GM18861 (cell line): ENCODE data around the gene EGFL8.

Experiments
- ATAC-seq: cut with Tn5 transposase; IDR thresholded peaks from one replicate; pipeline ENCODE4 v1.9.1; 2021; ENCODE audit not compliant: unreplicated experiment

The EGFL8 gene

DNA sequence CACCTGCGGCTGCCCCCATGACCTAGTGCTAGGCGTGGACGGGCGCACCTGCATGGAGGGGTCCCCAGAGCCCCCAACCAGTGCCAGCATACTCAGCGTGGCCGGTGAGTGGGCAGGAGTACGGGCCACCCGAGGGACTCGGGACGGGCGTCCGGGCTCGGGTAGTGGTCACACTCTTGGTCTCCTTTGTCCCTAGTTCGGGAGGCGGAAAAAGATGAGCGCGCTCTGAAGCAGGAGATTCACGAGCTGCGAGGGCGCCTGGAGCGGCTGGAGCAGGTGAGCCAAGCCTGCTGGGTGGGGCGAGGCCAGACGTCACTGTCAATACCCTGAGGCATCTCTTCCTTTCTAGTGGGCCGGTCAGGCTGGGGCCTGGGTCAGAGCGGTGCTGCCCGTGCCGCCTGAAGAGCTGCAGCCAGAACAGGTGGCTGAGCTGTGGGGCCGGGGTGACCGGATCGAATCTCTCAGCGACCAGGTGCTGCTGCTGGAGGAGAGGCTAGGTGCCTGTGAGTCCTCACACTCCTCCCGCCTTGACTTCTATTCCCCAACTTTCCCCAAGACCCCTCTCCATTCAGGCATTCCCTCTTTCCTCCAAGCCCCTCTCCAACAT, 2.9 kb downstream of the EGFL8 start:
- ATAC-seq, result no peak

DNA sequence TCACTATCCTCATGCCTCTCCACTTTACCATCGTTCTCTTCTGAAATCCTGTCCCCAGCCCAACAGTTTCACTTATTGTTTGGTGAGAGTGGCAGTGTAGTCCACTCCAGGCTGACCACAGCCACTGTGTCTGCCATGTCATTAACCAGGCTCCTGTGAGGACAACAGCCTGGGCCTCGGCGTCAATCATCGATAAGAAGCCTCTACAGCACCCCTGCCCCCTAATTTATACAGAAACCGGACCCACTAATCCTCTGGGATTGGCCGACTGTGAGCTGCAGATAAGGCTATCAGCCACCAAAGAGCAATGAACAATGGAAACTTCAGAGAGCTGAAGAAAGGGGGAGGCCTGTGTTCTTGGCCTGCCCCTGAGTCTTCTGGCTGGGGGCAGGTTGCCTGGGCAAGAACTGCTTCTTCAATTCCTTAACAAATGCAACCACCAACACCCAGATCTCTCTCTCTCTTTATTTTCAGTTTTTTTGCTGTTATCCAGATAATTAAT, 3.4 kb downstream of the EGFL8 start:
- ATAC-seq, result no peak

DNA sequence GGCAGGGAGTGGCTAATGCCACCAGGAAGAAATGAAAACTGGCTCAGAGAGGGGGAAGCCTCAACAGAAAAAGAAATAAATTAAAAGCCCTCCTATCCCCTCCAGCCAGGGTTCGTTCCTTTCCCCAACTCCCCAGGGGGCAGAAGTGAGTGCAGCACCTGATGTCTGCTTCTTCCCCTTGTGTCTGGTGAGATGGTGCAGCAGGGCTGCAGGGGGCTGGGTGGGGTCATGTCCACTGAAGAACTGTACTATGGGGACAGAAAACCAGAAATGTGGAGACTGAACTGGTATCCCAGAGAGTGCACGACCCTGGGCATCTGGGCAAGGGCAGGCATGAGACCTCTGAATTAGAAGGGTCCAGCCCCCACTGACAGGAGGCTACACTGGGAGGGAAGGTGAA, 4.0 kb downstream of the EGFL8 start:
- no peak for ATAC-seq

DNA sequence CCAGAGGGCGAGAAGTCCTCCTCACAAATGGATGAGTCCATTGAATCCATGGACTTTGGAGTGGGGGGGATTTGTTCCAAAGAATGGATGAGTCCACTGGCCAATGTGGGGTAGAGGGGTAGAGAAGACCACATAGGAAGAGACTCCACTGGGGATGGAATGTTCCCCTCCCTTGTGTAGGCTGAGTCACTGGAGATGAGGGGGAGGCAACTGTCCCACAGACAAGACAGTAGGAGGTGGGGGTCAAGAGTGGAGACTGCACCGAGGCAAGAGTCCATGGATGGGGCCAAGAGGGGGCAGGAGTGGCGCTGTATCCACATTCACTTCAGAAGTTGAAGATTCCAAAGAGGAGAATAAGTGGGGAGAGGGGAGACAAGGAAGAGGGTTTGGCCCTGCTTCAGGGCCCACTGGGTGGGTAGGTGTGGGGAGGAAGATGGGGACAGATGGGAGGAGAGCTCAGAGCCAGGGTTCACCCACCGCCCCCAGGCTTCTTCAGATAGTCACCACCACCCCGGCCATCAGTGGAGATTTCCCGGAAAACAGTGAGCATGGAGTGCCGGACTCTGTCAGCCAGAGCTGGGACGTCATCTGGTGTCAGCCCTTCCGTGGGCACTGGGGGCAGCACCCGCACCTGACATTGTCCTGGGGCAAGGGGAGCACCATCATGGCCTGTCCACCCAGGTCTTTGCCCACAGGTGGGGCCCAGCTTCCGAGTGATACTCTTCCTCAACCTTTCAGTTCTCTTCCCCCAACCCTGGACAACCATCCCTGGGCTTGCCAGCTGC, 4.6 kb downstream of the EGFL8 start:
- ATAC-seq, result no peak

DNA sequence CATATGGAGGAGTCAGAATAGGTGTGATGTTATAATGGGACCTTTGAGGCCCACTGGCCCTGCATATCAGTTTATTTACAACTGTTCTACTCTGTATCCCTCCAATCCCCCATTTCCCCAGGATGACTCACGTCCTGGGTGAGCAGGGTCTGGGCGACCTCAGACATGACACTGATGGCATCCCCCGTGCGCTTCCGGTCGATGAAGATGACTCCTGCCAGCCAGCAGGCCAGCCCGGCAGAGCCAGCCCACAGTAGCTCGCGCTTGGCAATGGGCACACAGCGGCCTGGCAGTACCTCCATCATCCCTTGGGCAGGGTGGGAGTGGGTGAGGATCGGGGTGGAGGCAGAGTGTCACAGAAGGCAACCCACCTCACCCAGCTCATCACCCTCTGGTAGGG, 5.9 kb downstream of the EGFL8 start:
- no peak for ATAC-seq

DNA sequence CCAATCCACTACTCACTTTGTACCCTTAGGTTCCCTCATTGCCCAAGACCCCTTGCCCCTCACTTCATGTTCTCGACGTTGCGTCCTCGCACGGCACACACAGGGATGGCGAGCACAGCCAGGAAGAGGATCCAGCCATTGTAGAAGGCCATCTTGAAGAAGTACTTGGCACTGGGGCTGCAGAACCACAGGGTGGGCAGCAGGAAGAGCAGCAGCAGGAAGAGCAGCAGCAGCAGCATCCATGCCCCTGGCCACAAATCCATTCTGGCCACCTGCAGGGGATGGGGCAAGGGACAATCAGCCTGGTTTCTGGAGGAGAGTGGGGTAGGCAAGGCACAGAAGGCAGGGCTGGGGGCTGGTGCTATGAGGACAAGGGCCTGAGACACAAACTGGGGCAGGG, 6.8 kb downstream of the EGFL8 start:
- no peak for ATAC-seq

DNA sequence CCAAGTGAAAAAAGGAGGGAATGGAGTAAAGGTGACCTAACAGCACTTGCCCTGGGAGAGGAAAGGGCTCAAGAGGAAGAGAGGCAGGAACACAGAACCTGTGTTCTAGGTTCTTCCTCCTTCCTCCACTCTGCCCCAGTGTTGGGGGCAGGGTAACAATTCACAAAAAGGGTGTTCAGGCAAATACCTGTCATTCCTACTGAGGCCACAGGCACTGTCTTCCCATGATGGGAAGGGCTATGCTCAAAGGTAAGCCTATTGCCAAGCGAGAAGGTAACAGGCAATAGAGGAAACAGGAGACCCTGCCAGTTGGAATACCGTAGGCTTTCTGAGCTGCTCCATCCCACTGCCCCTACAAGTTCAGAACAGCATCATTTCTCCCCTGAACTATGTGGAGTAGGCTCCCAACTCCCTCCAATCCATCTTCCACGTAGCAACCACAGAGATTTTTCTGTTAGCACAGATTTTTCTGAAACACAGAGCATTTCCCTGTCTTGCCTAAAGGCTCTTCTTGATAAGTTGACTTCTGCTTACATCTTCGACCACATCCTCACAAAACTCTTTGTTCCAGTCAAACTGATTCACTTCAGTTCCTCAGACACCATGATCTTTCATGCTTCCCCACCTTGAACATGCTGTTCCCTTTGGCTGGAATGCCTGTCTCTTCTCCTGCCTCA, 8.8 kb downstream of the EGFL8 start:
- no peak for ATAC-seq

DNA sequence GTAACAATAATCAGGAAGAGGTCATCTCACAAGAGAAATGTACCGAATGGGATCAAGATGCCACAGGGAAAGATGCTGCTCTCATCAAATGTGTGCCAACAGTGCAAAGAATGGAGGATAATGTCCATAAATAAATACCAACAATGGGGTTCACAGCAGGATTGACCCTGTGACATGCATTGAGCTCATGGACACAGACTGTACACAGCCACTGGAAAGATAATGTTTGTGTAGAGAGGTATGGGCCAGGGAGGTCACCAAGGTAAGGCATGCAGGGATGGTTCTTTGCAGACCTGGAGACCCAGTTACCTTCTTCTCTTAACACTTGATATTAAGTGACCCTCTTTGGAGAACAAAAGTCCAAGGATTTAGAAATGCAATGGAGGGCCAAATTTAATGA, 10.0 kb downstream of the EGFL8 start:
- ATAC-seq, result no peak

DNA sequence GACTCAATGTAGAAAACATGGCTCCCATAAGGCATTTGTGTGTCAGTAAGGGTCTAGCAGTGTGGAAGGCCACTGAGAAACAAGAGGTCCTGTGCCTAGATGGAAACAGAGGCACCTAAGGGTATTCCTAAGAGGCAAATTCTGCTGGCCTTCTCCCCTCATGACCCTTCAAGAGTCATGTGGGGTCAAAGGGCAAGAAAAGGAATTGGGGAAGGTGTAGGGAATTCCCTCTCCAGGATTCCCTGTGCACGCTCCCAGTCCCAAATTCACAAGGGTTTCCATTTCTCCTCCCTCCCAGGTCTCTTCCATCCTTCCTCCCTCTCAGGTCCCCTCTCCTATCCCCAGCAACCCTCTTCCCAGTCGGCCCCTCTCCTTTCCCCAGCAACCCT, 10.9 kb downstream of the EGFL8 start:
- ATAC-seq, result no peak

DNA sequence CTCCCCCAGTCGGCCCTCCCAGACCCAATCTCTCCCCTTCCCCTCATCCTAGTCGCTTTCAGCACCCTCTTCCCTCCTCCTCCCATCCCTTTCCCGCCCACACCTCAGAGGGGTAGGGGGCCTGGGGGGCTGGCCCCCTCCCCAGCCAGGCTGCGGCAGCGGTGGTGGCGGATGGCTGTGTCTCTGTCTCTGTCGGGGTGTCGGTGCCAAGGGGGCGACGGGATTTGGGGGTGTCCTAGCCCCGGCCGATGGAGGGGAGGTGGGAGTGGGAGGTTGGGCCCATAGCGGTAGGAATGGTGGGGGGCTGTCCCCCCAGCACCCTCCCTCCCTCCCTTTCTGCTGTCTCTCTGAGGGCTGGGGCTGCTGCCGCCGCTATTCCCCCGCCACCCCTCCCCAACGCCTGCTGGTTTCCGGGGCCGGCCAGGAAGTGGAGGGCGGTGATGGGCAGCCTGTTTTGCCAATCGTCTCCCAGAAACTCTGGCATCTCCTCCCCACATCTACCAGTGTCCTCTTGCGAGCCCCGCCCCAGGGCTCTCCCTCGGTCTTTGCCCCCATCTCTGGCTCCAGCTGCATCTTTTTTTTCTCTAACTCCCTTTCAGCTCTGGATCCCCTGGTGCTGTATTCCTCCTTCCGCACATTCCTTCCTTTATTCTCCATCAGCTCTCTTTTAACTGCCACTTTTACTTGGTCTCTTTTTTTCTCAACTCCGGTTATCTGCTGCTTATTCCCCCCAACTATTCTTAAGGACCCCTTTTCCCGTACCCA, 11.5 kb downstream of the EGFL8 start, which contains the start of gene AGPAT1:
Gene AGPAT1 (minus strand): TSS at position 374 of the 765 bp plus-strand sequence. CDS start 4,588 bp downstream, outside the sequence.
- ATAC-seq, result no peak

DNA sequence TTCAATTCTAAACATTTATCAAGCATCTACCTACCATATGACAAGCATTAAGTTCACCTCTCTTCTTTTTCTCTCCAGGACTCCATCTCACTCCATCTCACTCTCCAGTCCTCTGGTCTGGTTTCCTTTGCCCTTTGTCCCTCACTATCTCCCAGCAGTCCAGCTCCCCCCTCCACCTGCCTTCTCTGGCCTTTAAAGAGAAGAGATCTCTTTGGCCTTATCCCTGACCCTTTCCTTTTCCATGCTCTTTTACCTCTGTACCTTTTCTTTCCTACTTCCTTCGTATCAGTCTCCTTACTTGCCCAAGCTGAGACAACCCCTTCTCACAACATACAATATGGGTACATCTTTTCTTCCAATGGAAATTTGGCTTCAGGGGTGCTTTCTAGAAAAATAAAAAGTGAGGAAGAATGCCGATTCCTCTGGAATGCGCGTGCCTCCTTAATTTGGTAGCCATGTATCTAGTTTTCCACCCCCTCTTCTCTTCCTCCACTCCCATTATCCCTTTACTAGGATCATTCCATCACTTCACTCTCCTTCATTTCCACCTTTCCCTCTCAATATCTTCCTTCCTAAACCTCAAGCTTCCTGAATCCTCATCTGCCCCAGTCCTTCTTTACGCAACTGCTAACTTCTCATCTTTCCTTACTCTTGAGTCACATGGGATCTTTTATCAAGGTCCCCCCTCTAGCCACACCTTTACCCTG, 12.2 kb downstream of the EGFL8 start:
- ATAC-seq, result no peak

DNA sequence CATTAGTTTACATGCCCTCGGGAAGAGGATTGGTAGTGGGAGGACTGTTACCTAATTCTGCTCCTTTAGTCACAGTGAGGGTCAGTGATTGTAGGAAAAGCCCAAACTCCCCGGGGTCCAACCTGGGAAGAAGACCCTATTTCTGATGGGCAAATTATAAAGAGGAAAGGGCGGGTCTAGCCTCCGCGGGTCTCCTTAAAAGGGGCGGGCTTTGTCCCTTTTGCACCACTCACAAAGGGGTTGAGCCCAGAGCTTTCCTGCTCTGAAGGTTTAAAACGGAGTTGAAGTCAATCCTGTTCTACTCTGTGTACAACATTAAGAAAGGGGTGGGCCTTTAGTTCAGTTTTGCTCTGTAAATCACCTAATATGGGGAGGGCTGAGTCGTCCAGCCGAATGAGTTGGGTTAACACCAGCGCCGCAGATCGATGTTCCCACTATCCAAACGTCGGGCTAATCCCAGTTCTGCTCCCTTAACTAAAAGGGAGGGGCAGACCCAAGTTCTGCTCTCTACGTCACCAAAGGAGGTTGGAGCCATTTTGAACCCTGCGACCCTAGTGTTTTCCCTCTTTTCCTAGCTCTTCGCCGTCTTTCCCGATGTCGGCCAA, 12.9 kb downstream of the EGFL8 start:
- no peak for ATAC-seq

DNA sequence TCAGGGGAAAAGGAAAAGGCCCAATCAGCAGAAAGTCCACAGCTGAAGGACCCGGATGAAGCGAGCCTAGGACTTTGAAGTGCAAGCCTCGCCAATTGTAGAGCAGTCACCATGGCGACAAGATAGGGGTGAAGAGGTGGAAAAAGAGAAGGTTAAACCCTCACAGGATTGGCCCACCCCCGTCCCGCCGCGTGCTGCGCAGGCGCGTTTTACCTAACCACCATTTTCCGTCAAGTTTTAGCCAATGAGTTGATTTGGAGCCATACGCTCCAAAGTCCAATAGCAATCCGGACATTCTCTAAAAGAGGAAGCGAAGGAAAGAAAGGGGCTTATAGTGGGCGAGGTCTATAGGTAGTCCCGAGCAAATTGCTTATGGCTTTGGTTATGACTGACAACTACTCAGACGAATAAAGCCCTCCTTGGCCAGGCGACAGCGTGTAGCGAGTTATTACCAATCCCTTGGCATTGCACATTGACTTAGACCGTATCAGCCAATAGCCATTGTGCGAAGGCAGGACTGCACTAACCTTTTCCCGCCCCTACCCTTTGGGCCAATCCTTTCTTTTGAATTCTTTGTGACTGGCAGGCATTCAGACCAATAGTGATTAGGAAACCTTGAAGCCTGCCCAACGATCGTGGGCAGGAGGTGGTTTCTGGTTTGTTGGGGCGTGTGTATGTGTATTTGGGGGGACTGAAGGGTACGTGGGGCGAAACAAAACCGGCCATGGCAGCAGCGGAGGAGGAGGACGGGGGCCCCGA, 13.6 kb downstream of the EGFL8 start, which contains the start of gene RNF5:
Gene RNF5 (plus strand): TSS at position 618 of the 759 bp plus-strand sequence. CDS start 107 bp downstream, at position 725.
- peak; percentile 76 for ATAC-seq

DNA sequence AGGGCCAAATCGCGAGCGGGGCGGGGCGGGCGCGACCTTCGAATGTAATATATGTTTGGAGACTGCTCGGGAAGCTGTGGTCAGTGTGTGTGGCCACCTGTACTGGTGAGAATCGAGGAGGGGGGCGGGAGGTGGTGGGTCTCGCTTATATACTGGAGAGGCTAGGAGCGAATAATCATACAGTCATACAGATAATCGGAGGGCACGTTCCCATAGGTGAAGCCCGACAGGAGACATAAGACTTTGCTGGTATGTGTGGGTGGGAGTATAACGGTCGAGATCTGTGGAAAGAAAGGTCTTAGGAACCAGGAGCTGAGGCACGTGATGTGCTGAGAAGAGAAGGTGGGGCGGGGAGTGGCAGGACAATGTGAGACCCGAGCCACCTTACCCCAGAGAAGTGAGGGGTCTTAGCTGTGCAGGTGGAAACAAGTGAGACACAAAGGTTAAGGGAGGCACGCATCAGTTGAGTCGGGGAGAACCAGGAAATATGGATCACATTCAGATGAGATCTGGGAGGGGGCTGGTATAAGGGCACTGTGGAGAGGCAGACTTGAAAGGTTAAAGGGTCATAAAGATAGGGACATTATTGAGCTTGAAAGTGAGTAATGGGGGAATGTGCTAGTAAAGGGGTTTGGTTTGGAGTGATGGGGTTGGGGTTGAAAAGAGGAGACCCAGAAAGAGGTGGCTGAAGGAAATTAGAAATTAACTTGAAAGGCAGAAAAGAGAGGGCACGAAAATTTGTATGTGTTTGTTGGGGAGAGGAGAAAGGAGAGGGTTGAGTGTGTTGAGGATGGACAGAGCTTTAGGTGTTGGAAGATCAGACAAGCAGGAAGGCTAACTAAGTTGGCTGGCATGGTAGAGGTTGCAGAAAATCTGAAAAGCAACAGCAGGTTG, 14.4 kb downstream of the EGFL8 start:
- ATAC-seq, result no peak

DNA sequence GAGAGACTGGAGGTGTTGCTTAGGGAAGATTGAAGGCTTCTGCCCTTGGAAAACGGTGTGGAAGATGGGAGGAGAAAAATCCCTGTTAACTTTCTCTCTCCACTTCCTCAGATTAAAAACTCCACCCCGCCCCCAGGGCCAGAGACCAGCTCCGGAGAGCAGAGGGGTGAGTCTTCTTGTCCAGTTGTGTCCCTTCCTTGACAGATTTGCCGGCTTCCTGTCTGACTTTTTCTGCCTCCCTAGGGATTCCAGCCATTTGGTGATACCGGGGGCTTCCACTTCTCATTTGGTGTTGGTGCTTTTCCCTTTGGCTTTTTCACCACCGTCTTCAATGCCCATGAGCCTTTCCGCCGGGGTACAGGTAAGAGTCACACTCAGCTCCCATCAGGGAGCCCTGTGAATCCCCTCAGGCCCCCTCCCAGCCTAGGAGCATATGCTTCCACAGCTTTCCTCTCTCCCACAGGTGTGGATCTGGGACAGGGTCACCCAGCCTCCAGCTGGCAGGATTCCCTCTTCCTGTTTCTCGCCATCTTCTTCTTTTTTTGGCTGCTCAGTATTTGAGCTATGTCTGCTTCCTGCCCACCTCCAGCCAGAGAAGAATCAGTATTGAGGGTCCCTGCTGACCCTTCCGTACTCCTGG, 15.5 kb downstream of the EGFL8 start:
- ATAC-seq, result no peak

DNA sequence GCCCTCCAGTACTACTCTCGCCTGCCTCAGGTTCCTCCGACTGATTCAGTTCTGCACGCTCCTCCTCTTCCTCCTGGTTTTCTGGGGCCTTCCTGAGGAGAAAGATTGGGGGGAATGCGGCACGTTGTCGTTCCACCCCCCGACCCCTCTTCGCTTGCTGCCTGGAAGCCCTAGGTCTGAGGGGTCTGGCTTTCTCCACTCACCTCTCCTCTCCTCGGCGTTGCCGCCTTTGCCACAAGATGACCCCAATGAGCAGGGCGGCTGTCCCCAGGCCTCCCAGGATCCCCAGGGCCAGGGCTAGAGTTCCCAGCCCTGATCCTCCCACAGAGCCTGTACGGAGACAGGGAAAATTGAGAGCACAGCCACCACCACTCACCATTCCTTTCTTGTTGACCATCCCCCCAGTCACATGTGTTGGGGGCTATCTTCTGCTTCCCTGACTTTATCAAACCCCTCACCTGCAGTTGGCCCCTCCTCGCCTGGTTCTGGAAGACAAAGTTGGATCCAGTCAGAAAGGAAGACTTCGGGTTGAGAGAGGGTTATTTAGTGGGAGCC, 16.8 kb downstream of the EGFL8 start:
- no peak for ATAC-seq

DNA sequence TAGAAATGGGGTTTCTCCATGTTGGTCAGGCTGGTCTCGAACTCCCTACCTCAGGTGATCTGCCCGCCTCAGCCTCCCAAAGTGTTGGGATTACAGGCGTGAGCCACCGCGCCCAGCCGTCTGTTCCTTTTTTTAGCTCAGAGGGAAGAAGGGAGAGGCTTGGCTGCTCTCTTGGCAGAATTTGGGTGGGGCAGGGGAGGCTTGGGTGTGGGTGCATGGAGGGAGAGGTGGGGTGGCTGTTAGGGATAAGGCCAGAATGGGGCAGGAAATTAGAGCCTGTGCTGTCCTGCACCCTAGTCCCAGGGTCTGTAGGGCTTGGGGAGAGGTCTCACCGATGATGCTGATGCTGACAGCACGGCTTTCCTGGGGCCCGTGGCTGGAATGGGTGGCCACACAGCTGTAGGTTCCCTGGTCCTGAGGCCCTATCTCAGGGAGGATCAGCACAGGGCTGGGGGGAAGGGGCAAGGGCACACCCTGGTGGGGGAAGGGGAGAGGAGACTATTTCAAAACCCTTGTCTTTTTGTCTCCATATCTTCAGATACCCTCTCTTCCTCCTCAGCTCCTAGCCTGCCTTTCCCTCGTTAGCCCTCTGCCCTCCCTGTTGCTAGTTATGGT, 17.6 kb downstream of the EGFL8 start:
- no peak for ATAC-seq
